Head of caudate nucleus (tissue), 42 donors: ENCODE data around the gene PPARG.
"Not testable (repeated sequence)": the region's sequence is repeated elsewhere in the genome, so short reads cannot be mapped to it uniquely, and the experiment has no call there.

Experiments used
- DNase-seq, 42 donors: peaks; one replicate each; pipeline versions ENCODE4 v3.0.0 to v3.0.0-alpha.2; 2020 to 2021; ENCODE audit warnings: mixed read lengths in 7 of 42
- intact Hi-C: fragments of 100-400 bp; cut with DNase I; formaldehyde crosslinking; loops from one replicate; pipeline ENCODE4 v1.15.0; 2022

The PPARG gene

GRCh38 chr3:12445523-12446240, 156.8 kb downstream of the PPARG start:
- intact Hi-C loops: no loop called here
- no peak for DNase-seq

- intact Hi-C loops: no loop called here
- DNase-seq: no peak
Observed at GRCh38 chr3:12446298-12446697, 157.4 kb downstream of the PPARG start.

DNA sequence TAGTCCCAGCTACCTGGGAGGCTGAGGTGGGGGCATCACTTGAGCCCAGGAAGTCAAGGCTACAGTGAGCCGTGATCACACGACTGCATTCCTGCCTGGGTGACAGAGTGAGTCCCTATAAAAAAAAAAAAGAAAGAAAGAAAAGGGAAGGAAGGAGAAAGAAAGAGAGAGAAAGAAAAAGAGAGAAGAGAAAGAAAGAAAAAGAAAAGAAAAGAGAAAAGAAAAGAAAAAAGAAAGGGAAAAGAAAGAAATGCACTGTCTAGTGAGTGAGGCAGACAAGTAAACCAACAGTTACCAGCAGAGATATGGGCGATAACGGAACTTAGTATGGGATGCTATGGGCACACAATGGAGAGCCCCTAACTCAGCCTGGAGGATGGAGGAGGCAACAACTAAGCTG, 158.2 kb downstream of the PPARG start:
- intact Hi-C loops: no loop called here
- no peak for DNase-seq

GRCh38 chr3:12448404-12449202, 159.7 kb downstream of the PPARG start:
- DNase-seq, intact Hi-C loops: not testable (repeated sequence)

DNA sequence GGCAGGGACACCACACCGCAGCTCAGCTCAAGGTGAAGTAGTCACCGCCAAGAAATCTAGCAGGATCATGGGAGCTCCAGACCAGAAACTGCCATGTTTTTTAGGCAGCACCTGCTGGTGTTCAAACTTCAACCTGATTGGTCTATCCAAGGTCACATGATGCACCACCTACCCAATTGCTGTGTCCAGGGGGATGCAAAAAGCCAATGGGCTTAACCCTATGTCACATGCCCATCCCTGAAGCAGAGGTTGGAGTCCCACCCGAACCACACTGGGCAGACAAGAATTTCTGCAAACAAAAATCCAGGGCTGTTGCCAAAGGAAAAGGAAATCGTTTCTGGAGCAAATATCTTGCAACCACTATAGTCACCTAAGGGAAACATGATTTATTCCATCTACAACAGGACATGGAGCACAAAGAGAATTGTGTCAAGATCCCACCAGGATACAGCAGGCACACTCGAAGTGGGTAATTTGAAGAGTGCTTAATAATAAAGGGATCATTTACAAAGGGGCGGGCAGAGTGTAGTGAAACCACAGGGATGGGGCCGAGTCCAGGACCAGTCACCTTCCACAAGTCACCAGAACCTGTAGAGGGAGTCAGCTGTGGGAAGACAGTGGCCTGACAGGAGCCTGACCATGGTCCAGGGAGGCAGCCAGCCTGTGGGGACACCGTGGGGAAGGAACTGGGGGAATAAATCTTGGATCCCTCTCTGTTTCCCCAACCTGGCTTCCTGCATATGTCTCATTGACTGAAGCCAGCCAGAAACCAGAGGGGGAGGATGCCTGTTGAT, 161.2 kb downstream of the PPARG start:
- intact Hi-C loops: no loop called here
- no peak for DNase-seq

- intact Hi-C loops: no loop called here
- no peak for DNase-seq
Observed at GRCh38 chr3:12451481-12451880, 162.6 kb downstream of the PPARG start.

DNA sequence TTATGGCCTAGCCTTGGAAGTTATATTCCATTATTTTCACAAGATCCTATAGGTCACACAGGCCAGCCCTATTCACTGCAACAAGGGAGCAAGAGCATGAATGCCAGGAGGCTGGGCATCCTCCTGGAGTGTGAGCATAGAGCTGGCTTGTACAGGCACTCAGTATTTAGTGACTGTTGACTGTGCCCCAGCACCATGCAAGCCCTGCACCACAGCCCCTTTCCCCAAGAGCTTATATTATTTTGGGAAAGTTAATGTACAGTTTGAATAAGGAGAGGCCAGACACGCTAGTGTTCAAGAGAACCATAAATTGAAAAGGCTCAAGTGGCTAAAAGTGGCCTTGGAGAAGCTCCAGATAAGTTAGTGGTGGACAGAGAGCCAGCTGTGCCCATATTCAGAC, 163.1 kb downstream of the PPARG start:
- no peak for DNase-seq
- intact Hi-C loops: no loop called here

GRCh38 chr3:12452361-12453330, 163.8 kb downstream of the PPARG start:
- intact Hi-C loops: no loop called here
- no peak for DNase-seq

DNA sequence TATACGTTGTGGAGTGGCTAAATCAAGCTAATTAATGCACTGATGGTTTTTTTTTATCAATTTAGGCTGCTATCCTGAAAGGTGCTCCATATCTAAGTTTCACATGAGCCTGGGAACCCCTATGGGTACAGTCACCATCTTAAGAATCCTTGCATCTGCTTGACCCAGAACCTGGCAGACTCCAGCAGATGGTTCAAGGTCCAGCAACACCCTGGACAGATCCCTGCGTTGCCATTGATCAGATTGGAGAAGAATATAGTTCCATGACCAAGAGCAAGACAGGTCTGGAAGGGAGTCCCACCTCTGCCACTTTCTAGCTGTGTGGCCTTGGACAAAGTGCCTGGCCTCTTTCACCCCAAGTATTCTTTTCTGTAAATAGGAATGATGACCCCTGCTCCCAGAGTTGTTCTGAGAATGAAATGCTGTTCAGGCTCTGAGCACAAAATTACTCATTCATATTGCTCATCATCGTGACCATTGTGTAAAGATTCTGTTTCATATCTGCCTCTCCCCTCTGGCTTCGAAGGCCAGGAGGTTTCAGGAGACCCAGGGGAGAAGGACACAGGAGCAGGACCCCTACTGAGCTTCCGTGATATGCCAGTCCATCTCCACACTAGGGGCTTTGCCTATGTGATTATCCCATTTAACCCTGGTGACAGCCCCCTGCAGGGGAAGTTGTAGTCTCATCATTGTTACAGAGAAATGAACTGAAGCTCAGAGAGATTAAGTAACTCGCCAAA, 165.4 kb downstream of the PPARG start:
- DNase-seq: no peak
- intact Hi-C loops: no loop called here

GRCh38 chr3:12454816-12455121, 165.9 kb downstream of the PPARG start:
- intact Hi-C loops: no loop called here
- no peak for DNase-seq

DNA sequence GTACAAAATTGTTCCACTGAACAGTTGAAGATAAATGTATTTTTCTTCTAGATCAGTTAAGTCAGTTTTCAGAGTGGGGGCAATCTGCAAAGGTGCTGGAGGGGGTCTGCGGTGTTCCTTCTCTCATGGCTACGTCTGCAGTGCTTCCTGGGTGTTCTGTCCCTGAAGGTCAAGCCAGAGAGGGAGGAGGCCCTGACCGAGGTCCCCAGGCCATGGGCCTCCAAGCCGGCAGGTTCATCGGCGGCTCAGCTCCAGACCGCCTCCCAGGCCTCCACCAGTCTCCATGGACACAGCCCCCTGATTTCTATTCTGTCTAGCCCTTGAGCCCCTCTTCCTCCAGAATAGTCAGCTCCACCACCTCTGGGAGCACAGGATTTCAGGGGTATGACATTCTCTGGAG, 166.9 kb downstream of the PPARG start:
- no peak for DNase-seq
- intact Hi-C loops: no loop called here

DNA sequence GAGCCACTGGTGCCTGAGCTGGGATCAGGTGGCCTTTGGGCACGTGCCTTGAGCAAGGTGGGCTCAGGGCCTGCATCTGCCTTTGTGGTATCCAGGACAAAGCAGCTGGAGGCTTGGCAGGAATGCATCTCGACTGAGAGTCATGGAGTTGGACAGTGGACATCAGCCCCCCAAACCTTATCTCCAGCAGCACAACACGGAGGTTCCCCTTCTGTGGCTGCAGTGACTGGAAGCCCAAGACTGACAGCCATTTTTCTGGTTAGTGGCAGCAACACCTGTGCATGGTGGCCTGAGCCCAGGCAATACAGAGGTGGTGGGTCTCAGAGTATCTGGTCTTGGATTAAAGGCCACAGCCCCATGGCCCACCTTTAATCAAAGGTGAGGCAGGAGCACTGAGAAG, 167.6 kb downstream of the PPARG start:
- intact Hi-C loops: no loop called here
- DNase-seq: no peak

DNA sequence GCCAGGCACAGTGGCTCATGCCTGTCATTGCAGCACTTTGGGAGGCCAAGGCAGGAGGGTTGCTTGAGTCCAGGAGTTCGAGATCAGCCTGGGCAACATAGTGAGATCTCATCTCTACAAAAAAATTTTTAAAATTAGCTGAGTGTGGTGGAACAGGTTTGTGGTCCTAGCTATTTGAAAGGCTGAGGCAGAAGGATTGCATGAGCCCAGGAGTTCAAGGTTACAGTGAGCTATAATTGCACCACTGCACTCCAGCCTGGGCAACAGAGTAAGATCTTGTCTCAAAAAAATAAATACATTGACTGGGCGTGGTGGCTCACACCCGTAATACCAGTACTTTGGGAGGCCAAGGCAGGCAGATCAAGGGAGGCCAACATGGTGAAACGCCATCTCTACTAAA, 168.5 kb downstream of the PPARG start:
- DNase-seq, intact Hi-C loops: not testable (repeated sequence)

DNA sequence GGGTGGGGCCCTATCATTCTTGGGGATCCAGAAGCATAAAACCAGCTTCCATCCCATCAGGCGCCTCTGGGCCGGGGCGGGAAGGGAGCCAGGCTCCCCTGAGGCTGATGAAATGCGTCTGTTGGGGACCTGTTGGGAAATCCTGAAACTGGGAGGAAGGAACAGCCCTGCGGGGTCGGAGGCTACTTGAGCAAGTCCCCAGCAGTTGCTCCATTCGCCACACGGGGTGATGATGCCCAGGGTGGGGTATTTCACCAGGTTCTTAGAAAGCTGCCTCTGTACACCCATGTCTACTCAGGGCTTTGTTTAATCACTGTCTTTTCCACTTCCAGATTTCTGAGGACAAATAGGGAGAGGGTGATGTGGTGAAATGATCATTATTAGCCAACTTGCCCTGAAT, 170.0 kb downstream of the PPARG start:
- intact Hi-C loops: no loop called here
- DNase-seq: no peak

GRCh38 chr3:12460127-12460526, 171.3 kb downstream of the PPARG start:
- DNase-seq: no peak
- intact Hi-C loops: no loop called here

- intact Hi-C loops: no loop called here
- DNase-seq: no peak
Observed at GRCh38 chr3:12461097-12461649, 172.3 kb downstream of the PPARG start.

DNA sequence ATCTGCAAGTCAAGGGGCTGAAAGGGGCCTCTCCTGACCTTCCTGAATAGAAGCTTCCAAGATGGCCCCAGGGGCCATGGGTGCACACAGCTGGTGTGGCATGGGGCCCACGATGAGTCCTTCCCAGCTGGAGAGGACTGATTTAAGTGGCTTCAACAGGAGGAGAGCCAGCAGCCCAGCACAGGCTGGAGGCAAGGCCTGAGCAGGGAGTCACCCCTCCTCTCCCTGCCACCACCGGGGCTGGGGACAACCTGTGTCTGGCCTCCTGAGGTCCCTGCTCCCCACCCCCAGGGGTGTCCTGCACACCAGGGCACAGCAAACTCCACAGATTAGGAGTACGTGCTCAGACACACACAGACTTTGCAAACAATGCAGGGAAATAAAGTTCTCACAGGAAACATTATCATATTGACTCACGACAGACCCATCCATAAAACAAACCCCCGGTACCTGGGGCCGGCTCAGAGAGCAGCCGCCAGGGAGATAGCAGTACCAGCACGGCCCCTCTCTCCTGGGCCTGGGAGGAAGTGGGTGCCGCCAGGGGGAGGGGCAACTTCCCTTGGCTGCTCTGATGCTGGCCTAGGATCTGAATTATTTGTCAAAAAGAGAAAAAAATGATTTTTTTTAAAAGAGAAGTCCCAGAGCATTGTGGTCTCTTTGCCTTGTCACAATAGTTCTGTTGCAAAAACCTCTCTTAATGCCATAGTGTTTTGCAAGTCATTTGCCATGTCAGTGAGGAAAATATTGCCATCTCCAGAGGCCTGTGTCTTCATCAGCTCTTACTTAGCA, 173.5 kb downstream of the PPARG start:
- DNase-seq: no peak
- intact Hi-C loops: no loop called here
